AML-193 (cell line): Measurements from ENCODE around the gene NENF.

ENCODE experiments used
- DNase-seq, 2 experiments: peaks; one replicate each; lab custom pipeline; 2025; lab: John Stamatoyannopoulos, UW

Gene NENF

DNA sequence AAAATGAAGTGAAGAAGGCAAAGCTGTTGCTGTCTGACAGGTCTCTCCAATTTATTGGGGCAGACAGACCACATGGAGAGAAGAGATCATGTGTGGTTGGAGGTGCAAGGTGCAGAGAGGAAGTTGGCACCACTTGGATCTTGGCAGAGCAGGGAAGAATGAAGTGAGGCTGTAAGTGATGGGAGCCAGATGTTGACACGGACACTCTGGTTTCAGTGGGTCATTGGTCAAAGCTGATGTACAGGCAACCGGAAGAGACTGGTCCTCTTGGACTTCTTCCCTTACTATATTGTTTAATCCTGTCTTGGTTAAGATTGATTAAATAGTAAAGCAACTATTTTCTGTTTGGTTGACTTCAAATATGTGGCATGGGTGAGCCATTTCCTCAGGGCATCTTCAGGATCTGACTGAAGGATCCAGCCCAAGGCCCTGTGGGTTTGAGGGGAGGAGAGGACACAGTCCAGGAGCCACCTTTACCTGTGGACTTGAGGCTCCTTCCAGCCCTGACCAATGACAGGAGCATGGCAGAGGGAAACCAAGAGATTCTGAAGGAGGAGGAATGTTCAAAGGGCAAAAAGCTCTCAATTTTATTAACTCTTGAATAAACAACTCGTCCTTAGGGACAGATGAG, 49.4 kb downstream of the NENF start:
- DNase-seq, result no peak

DNA sequence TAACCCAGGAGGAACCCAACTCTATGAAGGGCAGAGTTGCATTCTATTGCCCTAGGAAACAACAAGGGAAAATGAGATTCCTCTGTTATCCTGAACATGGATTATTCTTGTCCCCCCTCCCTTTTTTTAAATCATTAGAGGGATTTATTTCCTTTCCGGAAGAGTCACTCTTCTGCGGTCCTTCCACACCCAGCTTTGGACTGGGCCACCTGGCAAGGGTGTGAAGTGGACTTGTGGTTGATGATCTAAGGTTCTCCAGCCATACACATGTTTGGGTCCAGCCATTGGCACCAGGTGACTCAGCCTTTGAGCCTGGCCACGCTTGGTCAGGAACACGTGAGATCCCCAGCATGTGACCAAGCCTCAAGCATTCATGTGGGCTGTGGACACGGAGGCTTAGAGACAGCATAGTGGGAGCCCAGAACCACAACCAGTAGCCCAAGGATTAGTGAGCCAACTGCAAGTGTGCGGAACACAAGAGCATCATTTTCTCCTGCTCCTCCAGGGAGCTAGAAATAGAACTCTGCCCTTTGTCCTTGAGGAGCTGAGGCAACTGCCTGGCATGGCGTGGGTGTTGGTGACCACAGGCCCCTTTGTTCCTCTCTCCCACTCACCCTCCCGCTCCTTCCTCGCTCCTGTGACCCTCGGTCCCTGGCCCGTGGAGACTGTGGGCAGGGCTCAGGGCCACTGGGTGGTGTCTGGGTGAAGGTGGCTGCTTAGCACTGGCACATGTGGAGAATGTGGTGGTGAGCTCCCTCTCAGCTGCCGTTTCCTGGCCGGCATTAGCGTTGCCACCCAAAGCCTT, 50.1 kb downstream of the NENF start:
- no peak for DNase-seq

GRCh38 chr1:212484701-212485570, 52.2 kb downstream of the NENF start:
- no peak for DNase-seq

- DNase-seq, result no peak
Measured at GRCh38 chr1:212485571-212485912, 52.8 kb downstream of the NENF start.

GRCh38 chr1:212485913-212486618, 53.3 kb downstream of the NENF start:
- no peak for DNase-seq

GRCh38 chr1:212486619-212486975, 53.9 kb downstream of the NENF start:
- no peak for DNase-seq

- no peak for DNase-seq
Measured at GRCh38 chr1:212487286-212487685, 54.6 kb downstream of the NENF start.

DNA sequence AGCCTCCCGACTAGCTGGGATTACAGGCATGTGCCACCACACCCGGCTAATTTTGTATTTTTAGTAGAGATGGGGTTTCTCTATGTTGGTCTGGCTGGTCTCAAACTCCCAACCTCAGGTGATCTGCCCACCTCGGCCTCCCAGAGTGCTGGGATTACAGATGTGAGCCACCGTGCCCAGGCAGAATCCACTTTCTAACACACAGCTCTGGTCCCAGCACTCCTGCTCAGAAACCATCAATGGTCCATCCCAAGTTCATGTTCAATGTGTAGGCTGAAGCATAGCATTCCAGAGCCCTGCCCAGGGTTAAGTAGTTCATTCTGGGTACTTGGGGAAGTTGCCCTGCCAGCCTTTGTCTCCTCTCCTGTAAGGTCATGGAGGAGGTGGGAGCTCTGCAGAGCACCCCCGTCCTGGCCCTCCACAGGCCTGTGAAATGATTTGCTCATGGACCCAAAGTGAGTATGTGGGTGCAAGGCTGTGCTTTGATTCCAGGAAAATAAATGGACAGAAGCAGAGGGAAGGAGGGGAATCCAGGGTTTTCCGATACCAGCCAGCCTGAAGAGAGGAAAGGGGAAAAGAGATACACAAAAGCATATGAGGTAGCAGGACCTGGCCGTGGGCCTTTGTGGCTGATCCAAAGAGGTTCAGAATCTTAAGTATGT, 55.2 kb downstream of the NENF start:
- DNase-seq, result no peak

GRCh38 chr1:212488436-212489283, 55.9 kb downstream of the NENF start:
- DNase-seq, result no peak

DNA sequence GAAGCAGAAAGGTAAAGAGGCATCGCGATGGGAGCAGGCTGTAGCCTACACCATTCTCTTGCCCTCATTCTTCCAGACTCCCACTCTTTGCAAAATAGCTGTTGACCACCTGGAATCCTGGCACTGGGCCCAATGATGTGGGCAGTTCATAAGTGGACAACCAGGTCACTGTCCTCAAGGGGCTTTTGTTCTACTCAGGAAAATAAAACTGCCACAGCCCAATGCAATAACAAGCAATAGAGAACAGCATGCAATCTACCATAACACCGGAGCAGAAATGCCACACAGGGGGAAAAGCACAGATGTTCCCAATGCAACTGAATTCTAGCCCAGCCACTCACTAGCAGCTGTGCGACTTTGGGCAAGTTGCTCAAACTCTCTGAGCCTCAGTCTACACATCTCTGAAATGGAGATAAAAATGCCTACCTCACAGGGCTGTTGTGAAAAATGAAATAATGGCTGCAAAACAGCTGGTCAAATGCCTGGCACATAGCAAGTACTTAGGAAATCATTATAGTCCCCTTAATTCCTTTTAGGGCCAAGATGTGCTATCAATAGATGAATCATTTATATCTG, 56.7 kb downstream of the NENF start:
- DNase-seq, result no peak

- DNase-seq, result no peak
Measured at GRCh38 chr1:212490276-212490675, 57.6 kb downstream of the NENF start.

DNA sequence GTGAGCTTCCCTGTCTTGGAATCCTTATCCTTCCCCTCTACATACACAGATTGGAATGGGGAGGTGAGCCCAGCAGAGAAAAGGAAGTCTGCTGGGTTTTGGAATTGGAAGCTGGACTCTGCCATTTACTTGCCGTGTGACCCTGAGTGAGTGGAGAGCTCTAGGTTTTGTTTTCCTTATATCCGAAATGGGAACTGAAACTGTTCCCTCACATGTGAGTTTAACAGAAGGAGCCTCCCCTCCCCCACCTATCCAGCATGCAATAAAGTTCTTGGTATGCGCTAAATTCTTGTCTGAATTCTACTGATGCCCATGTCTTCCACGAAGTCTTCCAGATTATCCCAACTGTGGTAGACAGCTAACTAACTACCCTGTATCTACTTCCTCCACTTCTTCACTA, 58.7 kb downstream of the NENF start:
- DNase-seq, result no peak
